GM18517 (cell line): ENCODE measurements around the gene FADD.

Experiments
- ATAC-seq: cut with Tn5 transposase; IDR thresholded peaks from one replicate; pipeline ENCODE4 v1.9.1; 2021; ENCODE audit warnings: mild to moderate bottlenecking, moderate library complexity; ENCODE audit not compliant: unreplicated experiment

Gene FADD

DNA sequence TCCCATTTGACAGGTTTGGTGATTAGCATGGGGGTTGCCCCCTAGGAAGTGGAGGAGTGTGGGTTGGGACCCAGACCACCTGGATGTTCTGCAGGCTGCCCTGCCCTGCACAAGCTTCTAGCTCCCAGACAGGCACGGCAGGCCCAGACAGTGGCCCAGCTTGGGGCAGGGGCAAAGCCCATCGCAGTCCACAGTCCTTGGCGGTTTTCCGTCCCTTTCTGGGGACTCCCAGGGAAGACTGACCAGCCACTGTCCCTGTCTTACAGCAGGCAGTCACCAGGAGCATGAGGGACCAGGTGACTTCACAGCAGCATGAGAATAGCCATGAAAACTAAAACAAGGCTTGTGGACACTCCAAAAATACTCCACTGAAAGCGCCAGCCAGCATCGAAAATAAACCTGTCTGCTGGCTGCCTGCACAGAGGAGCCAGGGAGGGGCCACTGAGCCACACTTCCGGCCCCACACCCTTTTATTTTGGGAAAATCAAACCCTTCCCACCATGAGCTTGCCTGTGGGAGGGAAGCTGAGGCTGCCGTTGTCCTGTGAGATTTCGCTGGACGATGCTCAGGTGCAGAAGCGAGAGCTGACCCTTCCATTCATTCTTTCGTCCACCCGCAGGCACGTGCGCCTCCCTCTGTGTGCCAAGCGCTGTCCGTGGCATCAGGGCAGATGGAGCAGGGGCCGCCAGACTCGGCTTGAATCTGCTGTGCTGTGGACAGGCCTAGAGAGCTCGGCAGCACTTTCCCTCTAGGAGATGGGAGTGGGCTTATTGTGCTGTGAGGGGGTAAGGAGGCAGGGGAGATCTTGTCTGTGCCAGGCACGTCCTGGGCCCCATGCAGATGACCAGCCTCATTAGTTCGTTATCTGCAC lies 28.0 kb downstream of the FADD start:
- no peak for ATAC-seq

DNA sequence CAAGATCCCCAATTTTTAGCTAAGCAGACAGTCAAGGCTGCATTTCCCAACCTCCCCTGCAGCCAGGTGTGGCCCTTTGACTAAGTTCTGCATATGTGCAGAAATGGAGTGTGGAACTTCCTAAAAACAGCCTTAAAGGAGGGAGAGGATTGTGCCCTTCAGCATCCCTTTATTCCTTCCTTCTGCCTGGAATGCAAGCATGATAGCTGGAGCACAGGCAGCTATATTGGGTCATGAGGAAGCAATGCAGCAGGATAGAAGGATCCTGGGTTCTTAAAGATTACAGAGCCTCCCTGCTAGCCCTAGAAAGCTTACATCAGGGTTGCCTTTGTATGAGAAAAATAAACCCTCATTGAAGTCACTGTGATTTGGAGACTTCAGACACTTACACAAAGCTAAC lies 29.9 kb downstream of the FADD start:
- ATAC-seq: no peak

DNA sequence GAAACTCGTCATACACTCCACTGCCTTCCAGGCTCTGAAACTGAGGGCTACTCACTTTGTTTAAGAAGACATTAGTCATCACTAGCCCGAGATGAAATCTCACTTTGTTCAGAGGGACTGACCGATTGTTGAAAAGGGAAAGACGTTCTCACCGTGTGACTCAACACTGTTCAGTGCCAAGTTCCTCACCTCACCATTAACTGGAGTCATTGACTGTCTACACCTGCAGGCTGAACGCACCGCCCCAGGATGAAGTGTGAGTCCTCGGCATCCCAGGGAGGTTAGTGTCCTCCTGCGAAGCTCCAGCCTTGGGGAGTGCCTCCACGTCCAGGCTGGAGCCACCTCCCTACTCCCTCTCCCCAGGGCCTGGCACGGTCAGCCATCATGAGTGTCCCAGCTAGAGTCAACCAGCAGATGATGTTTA lies 30.4 kb downstream of the FADD start:
- no peak for ATAC-seq

DNA sequence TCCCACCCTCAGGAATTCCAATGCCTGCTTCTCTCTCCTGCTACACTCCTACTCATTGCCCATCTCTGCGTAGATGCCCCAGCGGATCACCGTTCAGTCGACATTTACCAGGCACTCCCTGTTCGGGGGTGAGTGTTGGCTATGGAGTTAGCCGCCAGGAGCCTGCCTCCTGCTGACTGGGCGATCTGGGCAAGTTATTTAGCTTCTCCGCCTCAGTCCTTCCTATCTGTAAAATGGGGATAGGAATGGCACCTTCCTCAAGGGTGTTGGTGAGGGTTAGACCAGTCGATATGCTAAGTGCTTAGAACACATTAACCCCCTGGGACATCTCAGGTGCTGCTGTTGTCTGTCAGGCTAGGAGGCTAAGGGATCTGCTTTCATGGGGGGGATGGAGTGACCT lies 30.9 kb downstream of the FADD start:
- no peak for ATAC-seq

DNA sequence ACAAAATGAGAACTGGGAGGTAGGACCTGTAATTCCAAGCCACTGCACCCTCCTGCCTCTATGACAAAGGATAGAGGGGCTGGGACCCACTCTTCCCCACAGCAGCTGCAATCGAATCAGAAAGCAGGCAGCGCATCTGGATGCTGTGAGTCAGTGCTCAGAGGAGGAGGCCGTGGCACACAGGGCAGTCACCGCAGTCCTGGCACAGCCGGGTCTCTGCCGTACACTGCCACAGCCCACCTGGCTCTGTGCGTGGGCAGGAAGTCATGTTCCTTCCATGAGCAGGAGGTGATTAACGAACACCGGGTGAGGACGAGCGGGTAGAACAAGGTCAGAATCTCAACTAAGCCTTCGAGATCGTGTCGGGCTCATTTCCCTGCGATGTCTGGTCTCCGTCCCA lies 37.2 kb downstream of the FADD start:
- ATAC-seq: no peak

DNA sequence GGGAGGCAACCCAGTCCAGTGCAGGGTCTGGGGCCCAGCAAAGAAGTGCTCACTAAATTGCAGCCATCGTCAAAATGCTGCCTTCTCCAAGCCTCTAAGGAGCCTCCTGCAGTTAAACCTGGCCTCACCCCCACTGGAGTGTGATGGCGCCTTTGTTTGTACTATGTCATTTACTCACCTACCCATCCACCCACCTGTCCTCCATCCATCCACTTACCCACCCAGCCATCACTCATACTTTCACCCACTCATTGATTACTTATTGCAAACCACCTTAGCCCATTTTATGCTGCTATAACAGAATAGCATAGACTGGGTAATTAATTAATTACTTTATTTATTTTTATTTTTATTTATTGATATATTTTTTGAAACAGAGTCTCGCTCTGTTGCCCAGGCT lies 38.6 kb downstream of the FADD start:
- no peak for ATAC-seq

DNA sequence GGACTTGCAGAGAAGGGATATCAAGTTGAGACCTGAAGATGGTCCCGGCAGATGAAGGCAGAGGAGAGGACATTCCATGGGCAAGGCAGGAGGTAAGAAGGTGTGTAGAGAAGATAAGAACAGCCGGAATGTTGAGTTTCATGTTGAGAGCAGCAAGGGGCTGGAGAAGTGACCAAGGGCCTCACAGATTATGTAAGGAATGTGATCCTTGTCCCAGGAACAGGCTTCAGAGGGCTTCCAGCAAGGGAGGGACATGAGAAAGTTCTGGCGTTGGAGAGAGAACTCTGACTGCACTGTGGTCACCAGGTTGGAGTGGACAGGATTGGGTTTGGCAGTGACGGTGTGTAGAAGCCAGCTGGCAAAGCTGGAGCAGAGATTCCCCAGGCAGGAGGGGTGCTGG lies 39.8 kb downstream of the FADD start:
- no peak for ATAC-seq

DNA sequence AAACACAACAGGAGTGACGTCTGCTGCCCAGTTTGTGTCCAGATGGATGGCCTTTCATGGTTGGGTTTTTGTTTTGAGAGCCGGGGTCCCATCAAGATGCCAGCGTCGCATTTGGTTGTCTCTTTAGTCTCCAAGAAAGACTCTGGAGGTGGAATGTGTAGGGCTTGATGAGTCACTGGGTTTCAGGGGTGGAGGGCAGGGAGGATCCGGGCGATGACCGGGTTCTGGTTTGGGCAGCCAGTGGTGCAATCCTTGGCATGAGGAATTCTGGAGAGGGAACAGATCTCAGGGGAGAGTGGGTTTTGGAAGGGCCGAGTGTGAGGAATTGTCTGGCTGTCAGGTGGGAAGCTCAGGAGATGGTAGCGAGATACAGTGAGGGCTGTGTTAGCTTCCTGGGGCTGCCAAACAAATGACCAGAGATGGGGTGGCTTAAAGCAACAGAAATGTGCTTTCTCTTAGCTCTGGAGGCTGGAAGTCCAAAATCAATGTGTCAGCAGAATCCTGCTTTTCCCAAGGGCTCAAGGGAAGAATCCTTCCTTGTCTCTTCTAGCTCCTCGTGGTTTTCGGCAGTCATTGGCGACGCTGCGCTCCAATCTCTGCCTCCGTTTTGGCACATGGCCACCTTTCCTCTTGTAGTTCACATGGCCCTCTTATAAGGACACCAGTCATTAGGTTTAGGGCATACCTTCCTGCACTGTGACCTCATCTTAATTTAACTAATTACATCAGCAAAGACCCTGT lies 41.0 kb downstream of the FADD start:
- ATAC-seq: no peak

DNA sequence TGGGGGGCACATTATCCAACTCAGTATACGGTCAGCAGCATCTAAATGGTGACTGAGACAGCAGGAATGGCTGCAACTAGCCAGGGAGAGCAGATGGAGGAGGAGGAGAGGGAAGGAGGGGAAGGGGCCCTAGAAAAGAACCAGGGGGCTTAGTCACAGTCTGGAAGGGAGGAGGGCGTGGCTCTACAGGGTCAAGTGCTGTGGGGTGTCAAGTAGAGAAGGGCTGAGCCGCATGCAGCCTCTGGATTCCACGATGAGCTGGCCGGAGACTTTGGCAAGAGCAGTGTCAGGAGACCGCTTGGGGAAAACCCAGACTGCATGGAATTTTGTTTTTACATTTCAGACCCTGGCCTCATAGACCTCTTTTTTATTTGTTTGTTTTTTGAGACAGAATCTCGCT lies 41.6 kb downstream of the FADD start:
- no peak for ATAC-seq

DNA sequence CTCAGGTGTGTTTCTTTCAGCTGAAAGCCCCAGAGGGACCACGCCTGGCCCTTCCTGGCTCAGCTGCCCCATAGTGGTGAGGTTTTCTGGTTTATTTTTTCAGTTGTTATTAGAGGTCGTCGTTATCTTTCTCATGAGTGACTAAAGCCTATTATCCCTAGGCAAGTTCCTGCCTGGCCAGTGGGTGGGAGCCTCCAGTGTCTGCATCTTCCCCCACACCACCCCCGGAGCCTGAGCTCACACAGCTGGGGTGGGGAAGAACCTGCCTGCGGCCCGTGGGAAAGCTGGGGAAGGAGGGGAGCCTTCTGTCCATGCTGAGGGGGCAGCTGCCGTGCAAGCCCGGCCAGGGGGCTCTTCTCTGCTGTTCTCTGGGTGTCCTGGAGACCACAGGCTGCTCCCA lies 43.1 kb downstream of the FADD start:
- ATAC-seq: no peak

DNA sequence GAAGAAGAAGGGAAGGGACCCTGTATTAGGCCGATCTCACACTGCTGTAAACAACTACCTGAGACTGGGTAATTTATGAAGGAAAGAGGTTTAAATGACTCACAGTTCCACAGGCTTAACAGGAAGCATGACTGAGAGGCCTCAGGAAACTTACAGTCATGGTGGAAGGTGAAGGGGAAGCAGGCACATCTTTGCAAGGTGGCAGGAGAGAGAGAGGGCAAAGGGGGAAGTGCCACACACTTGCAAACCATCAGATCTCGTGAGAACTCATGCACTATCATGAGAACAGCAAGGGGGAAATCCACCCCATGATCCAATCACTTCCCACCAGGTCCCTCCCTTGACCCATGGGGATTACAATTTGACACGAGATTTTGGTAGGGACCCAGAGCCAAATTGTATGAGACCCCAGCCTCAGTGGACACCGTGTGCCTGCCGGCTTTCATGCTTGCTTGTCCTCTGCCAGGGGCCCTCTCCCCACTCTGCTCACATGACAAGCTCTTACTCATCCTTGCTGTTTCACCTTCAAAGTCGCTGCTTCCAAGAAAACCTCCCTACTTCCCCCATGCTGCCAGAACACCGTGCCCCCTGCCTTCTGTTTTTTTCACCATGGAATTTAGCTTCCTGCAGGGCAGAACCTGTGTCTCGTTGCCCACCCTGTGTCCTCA lies 44.1 kb downstream of the FADD start:
- ATAC-seq: no peak

DNA sequence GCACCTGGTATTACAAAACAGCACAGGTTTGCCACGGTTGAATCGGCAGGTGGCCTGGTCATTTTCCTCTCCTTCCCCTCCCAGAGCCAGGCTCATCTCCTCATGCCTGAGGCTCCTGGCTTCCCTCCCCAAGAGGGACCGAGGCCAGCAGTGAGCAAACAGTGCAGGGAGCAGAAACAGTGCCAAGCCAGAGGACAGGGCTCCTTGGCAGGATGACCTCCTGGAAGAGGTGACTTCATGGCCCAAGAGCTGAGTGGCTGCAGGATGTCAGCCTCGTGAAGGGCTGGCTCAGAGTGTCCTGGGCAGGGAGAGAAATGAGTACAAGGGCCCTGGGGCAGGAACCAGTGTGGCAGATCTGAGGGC lies 44.6 kb downstream of the FADD start:
- ATAC-seq: no peak

DNA sequence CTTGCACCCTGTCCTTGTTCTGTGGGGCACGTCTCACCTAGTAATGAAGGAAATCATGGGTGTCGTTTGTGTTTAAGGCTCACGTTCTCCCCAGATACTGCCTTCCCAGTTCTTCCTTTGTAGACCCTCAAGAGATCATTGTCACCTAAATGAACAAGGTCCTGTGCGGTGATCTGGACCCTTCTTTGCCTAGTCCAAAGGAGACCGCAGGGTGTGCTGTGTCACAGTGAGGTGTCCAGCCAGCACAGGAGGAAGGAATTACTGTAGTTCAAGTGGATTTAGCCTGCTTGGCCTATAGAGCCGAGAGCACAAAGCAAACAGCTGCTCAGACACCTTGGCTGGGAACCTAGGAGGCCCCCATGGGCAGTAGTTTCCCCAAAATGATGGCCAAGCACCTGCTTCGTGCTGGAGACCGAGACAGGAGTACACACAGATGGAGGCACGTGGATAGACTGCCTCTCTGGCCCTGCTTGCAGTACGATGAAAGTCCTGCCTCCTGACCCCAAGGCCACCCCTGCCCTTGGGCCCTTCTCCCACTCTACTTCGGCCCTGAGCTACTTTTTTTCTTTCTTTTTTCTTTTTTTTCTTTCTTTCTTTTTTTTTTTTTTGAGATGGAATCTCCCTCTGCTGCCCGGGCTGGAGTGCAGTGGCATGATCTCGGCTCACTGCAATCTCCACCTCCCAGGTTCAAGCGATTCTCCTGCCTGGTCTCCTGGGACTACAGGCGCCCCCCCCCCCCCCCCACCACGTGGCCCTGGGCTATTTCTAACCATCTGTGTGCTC lies 48.0 kb downstream of the FADD start:
- ATAC-seq: no peak

DNA sequence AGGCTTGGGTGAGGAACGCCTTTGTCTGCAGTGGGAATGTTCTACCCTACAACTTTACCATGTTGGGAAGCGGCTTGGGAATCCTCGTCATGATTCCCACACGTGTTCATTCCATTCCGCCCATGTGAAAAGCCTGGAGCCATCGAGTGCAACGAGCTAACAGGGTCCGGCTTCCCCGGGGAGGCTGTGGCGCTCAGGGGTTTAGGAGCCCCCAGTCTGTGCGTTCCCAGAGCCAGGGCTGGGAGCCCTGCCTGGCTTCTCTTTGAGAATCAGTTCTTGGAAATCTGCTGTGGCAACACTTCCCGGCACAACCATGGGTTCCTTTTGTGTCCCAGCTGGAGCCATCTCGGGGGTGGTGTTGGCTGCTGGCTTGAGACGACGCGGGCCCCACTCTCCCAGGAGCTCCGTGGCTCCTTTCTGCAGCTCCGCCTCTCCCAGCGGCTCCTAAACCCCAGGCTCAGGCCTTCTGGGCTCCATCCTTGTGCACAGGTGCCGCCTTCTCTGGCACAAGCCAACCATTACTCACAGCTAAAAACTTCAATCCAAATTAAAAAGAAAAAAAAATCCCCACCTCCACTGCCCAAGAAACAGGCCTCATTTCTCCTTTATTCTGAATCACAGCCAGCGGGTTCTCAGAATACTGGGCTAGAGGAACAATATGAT lies 48.7 kb downstream of the FADD start:
- no peak for ATAC-seq

DNA sequence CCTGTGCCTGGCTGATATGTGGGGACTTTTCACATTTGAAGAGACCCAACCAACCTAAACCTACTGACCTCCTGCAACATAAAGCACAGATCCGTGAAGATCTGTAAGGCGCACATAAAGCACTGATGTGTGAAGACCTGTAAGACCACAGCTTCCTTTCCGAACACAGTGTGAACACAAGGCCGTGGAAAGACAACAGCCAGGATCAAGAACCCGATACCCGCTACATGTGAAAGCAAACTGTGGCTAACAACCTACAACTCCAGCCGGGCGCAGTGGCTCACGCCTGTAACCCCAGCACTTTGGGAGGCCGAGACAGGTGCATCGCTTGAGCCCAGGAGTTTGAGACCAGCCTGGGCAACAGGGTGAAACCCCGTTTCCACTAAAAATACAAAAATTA lies 49.7 kb downstream of the FADD start:
- no peak for ATAC-seq

DNA sequence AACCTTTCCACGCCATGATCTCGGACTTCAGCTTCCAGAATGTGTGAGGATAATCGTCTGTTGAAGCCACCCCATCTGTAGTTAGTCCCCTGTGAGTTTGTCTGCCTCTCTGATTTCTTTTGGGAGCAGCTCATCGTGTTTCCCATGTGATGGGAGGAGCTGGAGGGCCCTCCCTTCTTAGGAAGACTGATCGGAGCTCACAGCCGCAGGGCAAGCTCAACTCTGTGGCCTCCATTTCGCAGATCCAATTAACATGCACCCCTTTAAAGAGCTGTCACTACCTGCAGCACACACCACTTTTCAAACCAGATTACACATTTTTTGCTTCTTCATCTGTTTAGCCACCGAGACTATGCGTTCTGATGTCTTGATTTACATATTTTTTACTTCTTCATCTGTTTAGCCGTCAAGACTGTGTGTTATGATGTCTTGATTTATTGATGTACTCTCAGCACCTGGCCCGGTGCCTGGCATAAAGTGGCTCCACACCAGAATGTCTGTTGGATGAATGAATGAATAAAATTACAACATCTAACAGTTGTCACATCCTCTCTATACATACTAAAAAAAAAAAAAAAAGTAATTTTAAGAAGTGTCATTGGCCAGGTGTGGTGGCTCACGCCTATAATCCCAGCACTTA lies 52.5 kb downstream of the FADD start:
- no peak for ATAC-seq
